Measurements from ENCODE around the gene PBX3. TPM values are rescaled to one million over a fixed set of nuclear protein-coding genes. Genes with fewer than 3 reads are reported as not detected.

The PBX3 gene
- total RNA-seq, 2 experiments from 2014 or later = 25.3 to 30.8 TPM

DNA sequence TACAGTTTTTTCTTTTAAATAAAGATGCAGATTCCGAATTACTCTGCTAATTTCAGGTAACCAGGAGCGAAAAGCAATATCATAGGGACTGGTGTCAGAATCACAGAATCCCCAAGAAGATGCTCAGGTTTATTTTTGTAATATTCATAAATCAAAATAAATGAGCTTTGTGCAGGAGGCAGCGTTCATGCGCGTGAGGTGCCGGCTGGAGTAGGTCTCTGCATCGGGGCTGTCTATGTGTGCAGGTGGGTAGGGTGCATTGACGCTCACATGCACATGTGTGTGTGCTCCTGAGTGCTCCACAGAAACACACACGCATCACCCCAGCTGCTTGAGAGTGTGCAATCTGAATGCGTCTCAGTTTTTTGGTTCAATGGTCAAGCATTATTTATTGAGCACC lies 226.4 kb downstream of the PBX3 start:
- no peaks in the 10 kb centered on the region for H3K27me3 ChIP-seq (ENCODE audit: control insufficient read depth in 1 of 2, insufficient read depth in 2 of 2, low read length in 2 of 2)
- TF ChIP-seq, protein P1, sequence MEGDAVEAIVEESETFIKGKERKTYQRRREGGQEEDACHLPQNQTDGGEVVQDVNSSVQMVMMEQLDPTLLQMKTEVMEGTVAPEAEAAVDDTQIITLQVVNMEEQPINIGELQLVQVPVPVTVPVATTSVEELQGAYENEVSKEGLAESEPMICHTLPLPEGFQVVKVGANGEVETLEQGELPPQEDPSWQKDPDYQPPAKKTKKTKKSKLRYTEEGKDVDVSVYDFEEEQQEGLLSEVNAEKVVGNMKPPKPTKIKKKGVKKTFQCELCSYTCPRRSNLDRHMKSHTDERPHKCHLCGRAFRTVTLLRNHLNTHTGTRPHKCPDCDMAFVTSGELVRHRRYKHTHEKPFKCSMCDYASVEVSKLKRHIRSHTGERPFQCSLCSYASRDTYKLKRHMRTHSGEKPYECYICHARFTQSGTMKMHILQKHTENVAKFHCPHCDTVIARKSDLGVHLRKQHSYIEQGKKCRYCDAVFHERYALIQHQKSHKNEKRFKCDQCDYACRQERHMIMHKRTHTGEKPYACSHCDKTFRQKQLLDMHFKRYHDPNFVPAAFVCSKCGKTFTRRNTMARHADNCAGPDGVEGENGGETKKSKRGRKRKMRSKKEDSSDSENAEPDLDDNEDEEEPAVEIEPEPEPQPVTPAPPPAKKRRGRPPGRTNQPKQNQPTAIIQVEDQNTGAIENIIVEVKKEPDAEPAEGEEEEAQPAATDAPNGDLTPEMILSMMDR (IDR thresholded peaks at IDR 0.05) = no peak
- H3K27ac Mint-ChIP-seq = no peak overlapping the region
- no peaks in the 10 kb centered on the region for H3K4me1 ChIP-seq (ENCODE audit: insufficient read depth, low read length)
- no peak overlapping the region for H3K4me3 Mint-ChIP-seq
- peaks cover 0 to 5% of the 10 kb centered on the region in 2 experiments for H3K9me3 ChIP-seq (ENCODE audit: control insufficient read depth in 1 of 2, insufficient read depth in 1 of 2, low read length in 2 of 2)
- H3K36me3 Mint-ChIP-seq (ENCODE audit: low read depth) = no peaks in the 10 kb centered on the region
- no peaks in the 10 kb centered on the region for H3K36me3 ChIP-seq (ENCODE audit: insufficient read depth, low read length)
- ChIA-PET POLR2A (no interaction called here), CTCF (no interaction called here)
- no peaks in the 10 kb centered on the region for H3K4me1 Mint-ChIP-seq (ENCODE audit: low read depth)
- peaks cover 3% of the 10 kb centered on the region for H3K27me3 Mint-ChIP-seq
- intact Hi-C loops (cut with DNase I, micrococcal nuclease) = no loop called here
- no peak overlapping the region for H3K4me3 ChIP-seq (ENCODE audit: low read length)
- DNase-seq = no peak
- no peak overlapping the region for H3K27ac ChIP-seq (ENCODE audit: low read depth in 1 of 2, low read length in 2 of 2)
- no peak for ATAC-seq (ENCODE audit: poor library complexity)
- H3K9me3 Mint-ChIP-seq = peaks cover 6% of the 10 kb centered on the region

DNA sequence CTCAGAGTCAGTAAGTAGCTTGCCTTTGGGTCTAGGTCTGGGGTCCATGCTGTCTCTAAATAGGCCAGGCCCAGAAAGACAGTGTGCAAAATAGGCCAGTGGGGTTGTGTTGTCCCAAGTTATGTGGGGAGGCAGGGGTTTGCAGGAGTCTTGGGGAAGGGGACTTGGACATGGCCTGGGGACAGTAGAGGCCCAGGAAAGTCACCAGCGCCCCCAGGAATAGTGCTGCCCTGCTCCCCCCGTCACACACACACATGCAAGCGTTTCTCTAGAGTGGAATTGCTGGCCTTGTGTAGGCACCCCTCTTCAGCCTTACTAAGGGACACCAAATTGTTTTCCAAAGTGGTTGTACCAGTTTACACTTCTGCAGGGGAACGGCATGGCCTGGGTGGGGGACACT lies 227.5 kb downstream of the PBX3 start:
- Mint-ChIP-seq H3K27ac (no peak overlapping the region), H3K4me3 (no peak overlapping the region), H3K27me3 (peaks cover 4% of the 10 kb centered on the region), H3K4me1 (ENCODE audit: low read depth) (no peaks in the 10 kb centered on the region), H3K9me3 (peaks cover 10% of the 10 kb centered on the region), H3K36me3 (ENCODE audit: low read depth) (no peaks in the 10 kb centered on the region)
- ATAC-seq (ENCODE audit: poor library complexity) = no peak
- intact Hi-C loops (cut with DNase I, micrococcal nuclease) = no loop called here
- H3K36me3 ChIP-seq (ENCODE audit: insufficient read depth, low read length) = no peaks in the 10 kb centered on the region
- no peaks in the 10 kb centered on the region for H3K4me1 ChIP-seq (ENCODE audit: insufficient read depth, low read length)
- H3K27me3 ChIP-seq (ENCODE audit: control insufficient read depth in 1 of 2, insufficient read depth in 2 of 2, low read length in 2 of 2) = no peaks in the 10 kb centered on the region
- DNase-seq = no peak
- TF ChIP-seq, protein P1 (IDR thresholded peaks at IDR 0.05) = no peak
- CTCF ChIA-PET = no interaction called here
- H3K27ac ChIP-seq (ENCODE audit: low read depth in 1 of 2, low read length in 2 of 2) = no peak overlapping the region
- POLR2A ChIA-PET = no interaction called here
- no peak overlapping the region for H3K4me3 ChIP-seq (ENCODE audit: low read length)
- peaks cover 4 to 5% of the 10 kb centered on the region in 2 experiments for H3K9me3 ChIP-seq (ENCODE audit: control insufficient read depth in 1 of 2, insufficient read depth in 1 of 2, low read length in 2 of 2)

DNA sequence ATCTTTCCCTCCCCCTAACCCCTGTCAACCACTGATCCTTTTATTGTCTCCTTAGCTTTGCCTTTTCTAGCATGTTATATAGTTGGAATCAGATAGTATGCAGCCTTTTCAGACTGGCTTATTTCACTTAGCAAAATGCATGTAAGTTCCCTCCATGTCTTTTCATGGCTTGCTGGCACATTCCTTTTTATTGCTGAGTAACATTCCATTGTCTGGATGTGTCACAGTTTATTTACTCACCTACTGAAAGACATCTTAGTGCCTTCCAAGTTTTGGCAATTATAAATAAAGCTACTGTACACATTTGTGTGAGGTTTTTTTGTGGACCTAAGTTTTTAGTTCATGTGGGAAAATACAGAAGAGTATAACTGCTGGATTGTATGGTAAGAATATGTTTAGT lies 230.1 kb downstream of the PBX3 start:
- H3K27ac ChIP-seq (ENCODE audit: low read depth in 1 of 2, low read length in 2 of 2) = no peak overlapping the region
- intact Hi-C loops (cut with DNase I, micrococcal nuclease) = no loop called here
- no peak for ATAC-seq (ENCODE audit: poor library complexity)
- DNase-seq = no peak
- Mint-ChIP-seq H3K36me3 (ENCODE audit: low read depth) (no peaks in the 10 kb centered on the region), H3K4me1 (ENCODE audit: low read depth) (no peaks in the 10 kb centered on the region), H3K27ac (no peak overlapping the region), H3K4me3 (no peak overlapping the region), H3K9me3 (peaks cover 15% of the 10 kb centered on the region), H3K27me3 (peaks cover 6% of the 10 kb centered on the region)
- H3K4me3 ChIP-seq (ENCODE audit: low read length) = no peak overlapping the region
- TF ChIP-seq, protein P1 (IDR thresholded peaks at IDR 0.05) = no peak
- POLR2A ChIA-PET = no interaction called here
- peaks cover 9% of the 10 kb centered on the region in 2 experiments for H3K9me3 ChIP-seq (ENCODE audit: control insufficient read depth in 1 of 2, insufficient read depth in 1 of 2, low read length in 2 of 2)
- H3K36me3 ChIP-seq (ENCODE audit: insufficient read depth, low read length) = no peaks in the 10 kb centered on the region
- no peaks in the 10 kb centered on the region for H3K4me1 ChIP-seq (ENCODE audit: insufficient read depth, low read length)
- CTCF ChIA-PET = no interaction called here
- peaks cover 2 to 7% of the 10 kb centered on the region in 2 experiments for H3K27me3 ChIP-seq (ENCODE audit: control insufficient read depth in 1 of 2, insufficient read depth in 2 of 2, low read length in 2 of 2)

Measured in CD4-positive, alpha-beta T cell (primary cell).